HL-60/S4 treated with phorbol 12-myristate 13-acetate at 8.2 ng/mL for 4 days and 3 days (cell line): ENCODE results near the gene BLOC1S6.
"Not testable (repeated sequence)": the region's sequence is repeated elsewhere in the genome, so short reads cannot be mapped to it uniquely, and the experiment has no call there.

ENCODE experiments used
- in situ Hi-C: fragments of 300-500 bp; cut with MboI; formaldehyde crosslinking; loops from 2 replicates; pipeline ENCODE4 v1.15.0; 2022; ENCODE audit warnings: low sequenced_read_pairs

Gene BLOC1S6

DNA sequence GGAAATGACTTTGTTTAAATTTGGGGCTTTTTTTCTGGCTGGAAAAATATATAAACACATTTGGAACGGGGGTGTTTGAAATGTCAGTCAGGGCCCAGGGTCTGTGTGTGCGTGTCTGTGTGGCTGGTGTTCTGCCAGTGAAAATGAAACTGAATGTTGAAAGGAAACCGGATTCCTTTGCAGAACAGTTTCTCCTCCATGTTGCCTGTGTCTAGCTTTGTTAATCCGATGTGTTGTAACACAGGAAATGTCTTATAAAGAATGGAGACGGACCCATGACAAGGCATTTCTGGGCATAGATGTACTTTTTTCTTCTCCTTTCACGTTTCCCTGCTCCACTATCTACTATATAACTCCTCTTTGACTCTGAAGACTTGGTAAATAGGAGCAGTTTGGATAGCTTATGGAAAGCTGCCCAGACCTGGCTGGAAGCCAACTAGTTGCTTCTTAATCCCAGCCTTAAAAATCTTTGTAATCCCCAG, 50.4 kb downstream of the BLOC1S6 start:
- in situ Hi-C loops = loop anchor here (25.0 kb wide), 1 partner anchor 450 kb away; the partner anchor contains the start of gene SHF

GRCh38 chr15:45640616-45641015, 53.4 kb downstream of the BLOC1S6 start:
- in situ Hi-C loops = loop anchor here (25.0 kb wide), 1 partner anchor 453 kb away; the partner anchor contains the start of gene SHF

GRCh38 chr15:45641374-45641781, 54.2 kb downstream of the BLOC1S6 start:
- in situ Hi-C loops = loop anchor here (25.0 kb wide), 1 partner anchor 454 kb away; the partner anchor contains the start of gene SHF

DNA sequence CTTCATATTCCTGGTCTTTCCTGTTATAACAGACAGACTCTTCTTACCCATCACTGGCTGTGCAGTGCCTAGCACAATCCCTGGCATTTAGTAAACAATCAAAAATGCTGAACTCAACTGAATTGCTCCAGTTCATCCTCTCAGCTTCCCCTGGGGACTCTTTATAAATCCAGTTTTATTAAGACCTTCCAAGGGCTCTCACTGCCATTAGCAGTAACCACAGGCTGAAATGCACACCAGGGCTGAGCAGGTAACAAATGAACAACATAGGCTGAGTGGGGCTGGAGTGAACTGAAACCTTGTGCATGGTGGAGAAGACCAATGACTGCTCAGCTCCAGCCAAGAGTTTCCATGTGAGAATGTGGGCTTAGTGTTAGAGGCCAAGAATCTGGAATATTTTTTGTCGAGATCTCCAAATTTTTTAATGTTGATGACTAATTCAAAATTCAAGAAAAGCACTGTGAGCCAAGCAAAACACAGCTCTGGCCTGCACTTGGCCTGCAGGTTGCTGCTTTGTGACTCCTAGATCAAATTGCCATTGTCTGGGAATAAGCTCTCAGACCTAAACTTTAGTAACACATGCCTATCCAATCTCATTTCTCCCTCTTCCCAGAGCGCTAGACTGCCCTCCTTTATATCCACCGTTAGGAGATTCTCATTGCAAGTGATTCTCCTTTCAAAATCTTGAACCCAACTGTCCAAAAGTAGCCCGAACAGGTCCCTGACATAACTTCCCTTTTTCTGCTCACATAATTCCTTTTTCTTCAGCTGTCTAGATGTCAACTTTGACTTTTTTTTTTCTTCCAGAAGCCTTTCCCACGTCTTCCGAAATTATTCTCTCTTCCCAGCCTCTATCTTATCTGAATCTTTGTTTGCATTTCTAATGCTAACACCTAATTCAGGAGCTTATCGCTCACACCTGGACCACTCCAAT, 55.1 kb downstream of the BLOC1S6 start:
- in situ Hi-C loops = loop anchor here (25.0 kb wide), 1 partner anchor 455 kb away; the partner anchor contains the start of gene SHF

- in situ Hi-C loops = loop anchor here (25.0 kb wide), 1 partner anchor 457 kb away; the partner anchor contains the start of gene SHF
Measured at GRCh38 chr15:45644437-45644836, 57.3 kb downstream of the BLOC1S6 start.

- in situ Hi-C loops = loop anchor here (25.0 kb wide), 1 partner anchor 458 kb away; the partner anchor contains the start of gene SHF
Measured at GRCh38 chr15:45645026-45645980, 58.1 kb downstream of the BLOC1S6 start.

DNA sequence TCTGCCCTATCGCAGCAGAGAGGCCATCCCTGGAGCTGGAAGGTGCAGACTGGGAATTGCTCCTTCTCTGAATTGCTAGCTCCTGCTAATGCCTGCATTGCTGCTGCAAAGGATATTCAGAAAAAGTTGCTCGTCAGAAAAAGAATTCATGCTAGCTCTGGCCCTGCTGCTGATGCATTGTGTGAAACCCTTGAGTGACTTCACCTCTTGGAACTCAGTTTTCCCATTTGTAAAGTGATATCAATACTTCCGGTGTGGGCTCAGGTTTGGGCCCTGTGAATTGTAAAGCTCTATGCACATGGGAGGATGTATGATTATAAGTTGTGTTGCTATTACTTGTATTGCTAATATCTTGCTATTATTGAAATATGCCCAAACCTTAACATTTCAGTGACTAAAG, 59.0 kb downstream of the BLOC1S6 start:
- in situ Hi-C loops = loop anchor here (25.0 kb wide), 1 partner anchor 459 kb away; the partner anchor contains the start of gene SHF

DNA sequence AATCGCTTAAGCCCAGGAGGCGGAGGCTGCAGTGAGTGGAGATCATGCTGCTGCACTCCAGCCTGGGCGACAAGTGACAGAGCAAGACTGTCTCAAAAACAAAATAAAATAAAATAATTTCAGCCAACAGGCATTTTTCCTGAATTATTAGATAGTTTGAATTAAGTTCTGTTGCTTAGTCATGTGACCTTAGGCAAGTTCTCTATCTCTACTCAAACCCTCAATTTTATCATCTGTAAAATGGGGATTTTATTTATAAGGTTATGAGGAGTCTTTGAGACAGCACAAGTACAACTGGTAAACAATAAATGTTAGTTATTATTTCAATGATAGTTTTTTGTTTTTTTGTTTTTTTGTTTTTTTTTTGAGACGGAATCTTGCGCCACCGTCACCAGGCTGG, 60.6 kb downstream of the BLOC1S6 start:
- in situ Hi-C loops = loop anchor here (25.0 kb wide), 1 partner anchor 461 kb away; the partner anchor contains the start of gene SHF

GRCh38 chr15:45648521-45649200, 61.5 kb downstream of the BLOC1S6 start:
- in situ Hi-C loops = loop anchor here (25.0 kb wide), 1 partner anchor 461 kb away; the partner anchor contains the start of gene SHF

DNA sequence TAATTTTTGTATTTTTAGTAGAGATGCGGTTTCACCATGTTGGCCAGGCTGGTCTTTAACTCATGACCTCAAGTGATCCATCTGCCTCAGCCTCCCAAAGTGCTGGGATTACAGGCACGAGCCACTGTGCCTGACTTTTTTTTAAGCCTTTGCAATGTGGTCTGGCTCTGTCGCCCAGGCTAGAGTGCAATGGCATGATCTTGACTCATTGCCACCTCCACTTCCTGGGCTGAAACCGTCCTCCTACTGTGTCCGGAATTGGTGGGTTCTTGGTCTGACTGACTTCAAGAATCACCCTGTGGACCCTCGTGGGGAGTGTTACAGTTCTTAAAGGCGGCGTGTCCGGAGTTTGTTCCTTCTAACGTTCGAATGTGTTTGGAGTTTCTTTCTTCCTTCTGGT, 62.8 kb downstream of the BLOC1S6 start:
- in situ Hi-C loops = not testable (repeated sequence)

DNA sequence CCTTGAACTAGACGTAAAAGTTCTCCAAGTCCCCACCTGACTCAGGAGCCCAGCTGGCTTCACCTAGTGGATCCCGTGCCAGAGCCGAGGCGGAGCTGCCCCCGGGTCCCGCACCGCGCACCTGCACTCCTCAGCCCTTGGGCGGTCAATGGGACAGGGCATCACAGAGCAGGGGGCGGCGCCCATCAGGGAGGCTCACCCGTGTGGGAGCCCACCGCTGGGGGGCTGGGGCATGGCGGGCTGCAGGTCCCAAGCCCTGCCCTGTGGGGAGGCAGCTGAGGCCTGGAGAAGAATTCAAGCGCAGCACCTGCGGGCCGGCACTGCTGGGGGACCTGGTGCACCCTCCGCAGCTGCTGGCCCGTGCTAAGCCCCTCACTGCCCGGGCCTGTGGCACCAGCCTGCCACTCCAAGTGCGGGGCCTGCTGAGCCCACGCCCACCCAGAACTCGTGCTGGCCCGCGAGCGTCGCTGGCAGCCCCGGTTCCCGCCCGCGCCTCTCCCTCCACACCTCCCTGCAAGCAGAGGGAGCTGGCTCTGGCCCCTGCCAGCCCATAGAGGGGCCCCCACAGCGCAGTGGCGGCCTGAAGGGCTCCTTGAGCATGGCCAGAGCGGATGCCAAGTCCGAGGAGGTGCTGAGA, 63.8 kb downstream of the BLOC1S6 start:
- in situ Hi-C loops = no loop called here

GRCh38 chr15:45653702-45654424, 66.7 kb downstream of the BLOC1S6 start:
- in situ Hi-C loops = no loop called here

DNA sequence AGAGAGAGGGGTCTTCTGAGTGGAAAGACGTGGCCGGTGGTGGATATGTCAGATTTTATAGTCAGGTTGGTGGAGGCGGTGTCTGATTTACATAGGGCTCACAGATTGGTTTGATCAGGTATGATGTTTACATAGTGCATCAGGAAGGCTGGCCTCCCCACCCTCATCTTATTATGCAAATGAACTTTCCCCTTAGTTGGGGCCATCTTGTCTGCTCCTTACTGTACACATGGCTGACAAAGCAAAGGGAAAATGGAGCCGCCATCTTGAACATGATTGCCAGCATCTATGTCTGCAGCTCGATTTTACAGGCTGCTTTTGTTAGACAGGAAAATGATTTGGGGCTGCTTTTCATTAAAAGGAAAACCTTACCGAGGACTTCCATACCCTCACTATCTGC, 67.6 kb downstream of the BLOC1S6 start:
- in situ Hi-C loops = no loop called here

DNA sequence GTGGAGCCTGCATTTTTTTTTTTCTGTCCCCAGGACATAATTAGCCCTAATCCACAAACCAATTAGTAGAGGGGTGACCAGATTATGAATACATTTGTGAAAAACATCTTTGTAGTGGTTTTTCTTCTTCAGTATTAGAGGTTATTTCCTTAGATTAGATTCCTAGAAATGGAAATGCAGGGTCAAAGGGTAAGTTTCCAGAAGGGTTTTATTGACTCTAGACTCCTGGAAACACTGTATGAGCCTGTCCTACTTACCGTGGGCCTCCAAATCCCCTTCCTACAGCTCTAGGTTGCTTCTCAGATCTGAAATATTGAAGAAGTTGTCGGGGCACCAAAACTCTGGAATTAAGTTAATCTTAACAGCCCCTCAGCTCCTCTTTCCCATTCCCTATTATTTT, 70.1 kb downstream of the BLOC1S6 start:
- in situ Hi-C loops = no loop called here

GRCh38 chr15:45657764-45658545, 70.8 kb downstream of the BLOC1S6 start:
- in situ Hi-C loops = no loop called here
